H1 (cell line): ENCODE results near the gene YWHAQ. TPM values are rescaled to one million over a fixed set of nuclear protein-coding genes. Genes with fewer than 3 reads are reported as not detected.

Experiments
- CTCF ChIA-PET: fragments of 300-600 bp; sonication (Branson Sonifier 250); formaldehyde crosslinking; loops from one replicate; lab custom pipeline; 2021; ENCODE audit not compliant: partially characterized antibody; lab: Charles Lee
- POLR2A ChIA-PET: fragments of 300-600 bp; sonication (Branson Sonifier 250); formaldehyde crosslinking; loops from one replicate; lab custom pipeline; 2021; ENCODE audit warnings: inconsistent platforms; ENCODE audit not compliant: partially characterized antibody; lab: Charles Lee
- DNase-seq, 2 experiments: peaks; one replicate each; pipeline versions ENCODE4 v3.0.0 to v3.0.0-alpha.2; 2010 to 2022; ENCODE audit warnings: low spot score in 2 of 2, low read depth in 1 of 2, mixed read lengths in 1 of 2
- FAIRE-seq: peaks from 2 replicates; lab custom pipeline; 2011; peaks lifted over from hg19 to GRCh38; lab: Jason Lieb, UNC
- H2AFZ ChIP-seq: 2 replicates; pipeline ENCODE4 v1.8.1; 2012; ENCODE audit warnings: low read length, inconsistent platforms
- H2AK5ac ChIP-seq: 2 replicates; pipeline ENCODE4 v1.6.1; 2013; ENCODE audit warnings: low read depth, low read length
- H2BK120ac ChIP-seq: replicated peaks from 2 replicates; pipeline ENCODE3; 2013; ENCODE audit warnings: low read depth, low read length, inconsistent platforms
- H2BK12ac ChIP-seq: 2 replicates; pipeline ENCODE4 v1.6.1; 2013; ENCODE audit warnings: low read depth, low read length
- H2BK15ac ChIP-seq: 2 replicates; pipeline ENCODE4 v1.6.1; 2013; ENCODE audit warnings: low read length
- H2BK20ac ChIP-seq: 2 replicates; pipeline ENCODE4 v1.6.1; 2013; ENCODE audit warnings: low read length
- H2BK5ac ChIP-seq: 2 replicates; pipeline ENCODE4 v1.6.1; 2013; ENCODE audit warnings: low read depth, low read length
- H3K14ac ChIP-seq: 2 replicates; pipeline ENCODE4 v1.6.1; 2013; ENCODE audit warnings: inconsistent platforms; ENCODE audit not compliant: insufficient read length
- H3K18ac ChIP-seq: 2 replicates; pipeline ENCODE4 v1.6.1; 2013; ENCODE audit warnings: low read length; ENCODE audit errors: extremely low read depth
- H3K23ac ChIP-seq: 2 replicates; pipeline ENCODE4 v1.6.1; 2013; ENCODE audit warnings: inconsistent platforms; ENCODE audit not compliant: insufficient read length
- H3K23me2 ChIP-seq: 2 replicates; pipeline ENCODE4 v1.6.1; 2013; ENCODE audit warnings: low read depth, low read length
- H3K27ac ChIP-seq: 2 replicates; pipeline ENCODE4 v1.6.1; 2011; ENCODE audit warnings: low read depth, low read length, inconsistent platforms
- H3K27me3 ChIP-seq, 4 experiments: replicated peaks in 1 of 4; 1 replicate in 1 of 4; 2 replicates in 3 of 4; pipeline versions ENCODE4 v1.6.1 to v1.8.1; 2011 to 2013; ENCODE audit warnings: low read length in 3 of 4, mild to moderate bottlenecking in 3 of 4, inconsistent platforms in 2 of 4, mixed read lengths in 2 of 4, moderate library complexity in 1 of 4; ENCODE audit not compliant: control insufficient read depth in 3 of 4, insufficient read depth in 3 of 4; ENCODE audit errors: extremely low read depth in 1 of 4
- H3K36me3 ChIP-seq, 4 experiments: 2 replicates each; pipeline versions ENCODE4 v1.6.1 to v1.8.1; 2011 to 2013; ENCODE audit warnings: mild to moderate bottlenecking in 4 of 4, low read length in 3 of 4, moderate library complexity in 2 of 4, control low read depth in 1 of 4, inconsistent platforms in 1 of 4; ENCODE audit not compliant: insufficient read depth in 4 of 4, control insufficient read depth in 2 of 4
- H3K4ac ChIP-seq: replicated peaks from 2 replicates; pipeline ENCODE3; 2013; ENCODE audit warnings: low read length, low read depth, mixed read lengths, inconsistent platforms; ENCODE audit not compliant: insufficient read length
- H3K4me1 ChIP-seq, 4 experiments: replicated peaks in 1 of 4; 1 replicate in 1 of 4; 2 replicates in 3 of 4; pipeline versions ENCODE4 v1.6.1 to v1.8.1; 2011 to 2013; ENCODE audit warnings: low read length in 3 of 4, inconsistent platforms in 2 of 4, mixed read lengths in 1 of 4; ENCODE audit not compliant: insufficient read depth in 4 of 4, control insufficient read depth in 3 of 4
- H3K4me2 ChIP-seq, 2 experiments: 2 replicates each; pipeline versions ENCODE4 v1.6.1 to v1.8.1; 2011 to 2013; ENCODE audit warnings: low read depth in 2 of 2, low read length in 2 of 2, control low read depth in 1 of 2, inconsistent platforms in 1 of 2, mild to moderate bottlenecking in 1 of 2; ENCODE audit not compliant: insufficient read depth in 1 of 2
- H3K4me3 ChIP-seq, 4 experiments: fragments of 200-600, 300-600 bp in 1 of 4; sonication (generic), shearing (Covaris generic), sonication (Bioruptor Twin) in 1 of 4; 2 replicates each; pipeline versions ENCODE4 v1.5.1 to v1.8.1; 2011 to 2016; ENCODE audit warnings: low read length in 4 of 4, low read depth in 3 of 4, control low read depth in 2 of 4, inconsistent platforms in 2 of 4, mild to moderate bottlenecking in 2 of 4, mixed read lengths in 1 of 4, moderate library complexity in 1 of 4; ENCODE audit not compliant: insufficient read depth in 2 of 4; ENCODE audit errors: extremely low read depth in 1 of 4
- H3K56ac ChIP-seq: replicated peaks from 2 replicates; pipeline ENCODE3; 2013; ENCODE audit warnings: low read depth, mild to moderate bottlenecking, mixed read lengths, low read length, inconsistent platforms; ENCODE audit not compliant: insufficient read length
- H3K79me1 ChIP-seq: 2 replicates; pipeline ENCODE4 v1.6.1; 2013; ENCODE audit warnings: low read depth, low read length, control low read depth
- H3K79me2 ChIP-seq, 2 experiments: 2 replicates each; pipeline versions ENCODE4 v1.6.1 to v1.8.1; 2012 to 2013; ENCODE audit warnings: low read length in 2 of 2, mild to moderate bottlenecking in 2 of 2, inconsistent platforms in 1 of 2; ENCODE audit not compliant: insufficient read depth in 2 of 2, control insufficient read depth in 1 of 2
- H3K9ac ChIP-seq, 4 experiments: replicated peaks in 1 of 4; 1 replicate in 1 of 4; 2 replicates in 3 of 4; pipeline versions ENCODE4 v1.6.1 to v1.8.1; 2011 to 2013; ENCODE audit warnings: low read depth in 3 of 4, low read length in 3 of 4, control low read depth in 2 of 4, mild to moderate bottlenecking in 2 of 4, moderate library complexity in 2 of 4, inconsistent platforms in 1 of 4; ENCODE audit errors: extremely low read depth in 1 of 4
- H3K9me3 ChIP-seq, 2 experiments: 2 replicates each; pipeline versions ENCODE4 v1.6.1 to v1.8.1; 2012 to 2013; ENCODE audit warnings: mild to moderate bottlenecking in 2 of 2, moderate library complexity in 2 of 2, control low read depth in 1 of 2, inconsistent platforms in 1 of 2, low read depth in 1 of 2, low read length in 1 of 2, mixed read lengths in 1 of 2; ENCODE audit not compliant: insufficient read depth in 2 of 2
- H4K20me1 ChIP-seq, 2 experiments: replicated peaks in 1 of 2; 2 replicates each; pipeline versions ENCODE3 to v1.8.1; 2011 to 2013; ENCODE audit warnings: inconsistent platforms in 2 of 2, low read length in 2 of 2, mild to moderate bottlenecking in 1 of 2; ENCODE audit not compliant: insufficient read depth in 2 of 2, control insufficient read depth in 1 of 2
- H4K5ac ChIP-seq: 2 replicates; pipeline ENCODE4 v1.6.1; 2013; ENCODE audit warnings: low read length, low read depth, mixed read lengths, inconsistent platforms; ENCODE audit not compliant: insufficient read length
- H4K8ac ChIP-seq: 2 replicates; pipeline ENCODE4 v1.8.0; 2013; ENCODE audit warnings: mild to moderate bottlenecking, moderate library complexity, low read length, inconsistent platforms; ENCODE audit not compliant: insufficient read depth; ENCODE audit errors: extremely low read depth
- H4K91ac ChIP-seq: replicated peaks from 2 replicates; pipeline ENCODE3; 2013; ENCODE audit warnings: low read length, mixed read lengths, inconsistent platforms; ENCODE audit not compliant: insufficient read length
- BRCA1 ChIP-seq: IDR thresholded peaks from 2 replicates; pipeline ENCODE4 v1.6.1; 2012; ENCODE audit warnings: low read depth, low read length, improper control_type of control experiment
- NRF1 ChIP-seq: IDR thresholded peaks from 2 replicates; pipeline ENCODE4 v1.6.1; 2011; ENCODE audit warnings: mild to moderate bottlenecking, low read depth, low read length, improper control_type of control experiment
- PHF8 ChIP-seq: fragments of 200-600 bp; sonication (generic); conservative IDR thresholded peaks from 2 replicates; pipeline ENCODE4 v1.7.1; 2012; ENCODE audit warnings: low read depth, mild to moderate bottlenecking, inconsistent platforms, low read length, moderate library complexity
- RFX5 ChIP-seq: IDR thresholded peaks from 2 replicates; pipeline ENCODE4 v1.6.1; 2011; ENCODE audit warnings: low read depth, low read length, improper control_type of control experiment, borderline replicate concordance
- RXRA ChIP-seq: IDR thresholded peaks from 2 replicates; pipeline ENCODE4 v1.6.1; 2011; ENCODE audit warnings: low read depth, mild to moderate bottlenecking, low read length, moderate library complexity; ENCODE audit not compliant: insufficient read depth
- SP1 ChIP-seq: IDR thresholded peaks from 2 replicates; pipeline ENCODE4 v1.6.1; 2011; ENCODE audit warnings: low read depth, low read length
- TBP ChIP-seq: IDR thresholded peaks from 2 replicates; pipeline ENCODE4 v1.6.1; 2011; ENCODE audit warnings: low read depth, low read length, improper control_type of control experiment
- YY1 ChIP-seq: IDR thresholded peaks from 2 replicates; pipeline ENCODE4 v1.6.1; 2011; ENCODE audit warnings: low read depth, mild to moderate bottlenecking, low read length
- WGBS, 2 experiments: shearing (Covaris generic) in 1 of 2; methylation state at CpG; one replicate each; pipeline versions ENCODE4 v1.1.6 to v1.1.7; 2013 to 2015; ENCODE audit warnings: low lambda C conversion rate in 2 of 2, mixed read lengths in 2 of 2, inconsistent platforms in 1 of 2, low coverage in 1 of 2, missing lambda C conversion rate in 1 of 2; ENCODE audit not compliant: insufficient replicate concordance in 2 of 2, insufficient coverage in 1 of 2, insufficient read length in 1 of 2; ENCODE audit errors: extremely low coverage in 1 of 2, missing lambda C conversion rate in 1 of 2; 5-methylcytosine and 5-hydroxymethylcytosine counted together
- polyA plus RNA-seq, 7 experiments: library from polyadenylated mRNA; depleted of rRNA in 3 of 7; stranded (reverse) in 5 of 7; unstranded in 2 of 7; fragments of >200 nt in 5 of 7; fragments of 200-250 nt in 2 of 7; gene quantifications; 1 replicate in 5 of 7; 2 replicates in 1 of 7; 4 replicates in 1 of 7; pipeline versions ENCODE4 v1.2.1 to v1.2.3, GENCODE V29; 2011 to 2013; ENCODE audit warnings: missing spikeins in 2 of 7, mixed read lengths in 2 of 7
- total RNA-seq: library from RNA; stranded (reverse); fragmentation: NEBNext Ultra II Directional; extraction: Animal tissue kit (Norgen Biotek cat#: 25700); gene quantifications from 2 replicates; pipeline ENCODE4 v1.2.1, GENCODE V29; 2021

YWHAQ gene
- total and polyA plus RNA-seq, 2 of the 8 experiments (the other 6 are each of a cell fraction or from before 2014, with no cell fraction given), result 244 to 480 TPM

DNA sequence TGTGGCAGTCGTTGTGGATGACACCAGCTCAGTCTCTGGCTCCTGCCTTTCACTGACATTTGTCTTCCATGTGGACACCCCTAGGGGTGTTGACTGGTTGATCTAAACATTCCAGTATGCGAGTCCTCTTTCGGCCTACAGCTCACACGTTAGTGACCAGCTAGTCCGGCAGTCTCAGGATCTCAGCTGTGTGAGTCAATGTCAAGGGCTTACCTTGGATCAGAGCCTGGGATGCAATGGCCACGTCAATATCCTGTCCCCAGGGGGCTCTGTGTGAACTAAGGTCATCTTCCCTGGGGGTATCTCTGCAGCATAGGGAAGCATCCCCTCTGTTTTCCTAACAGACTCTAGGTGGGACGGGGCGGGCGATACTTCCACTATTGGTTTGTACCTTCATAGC, 35.1 kb upstream of the YWHAQ start:
- H3K79me2 ChIP-seq, result no peaks in the 10 kb centered on the region
- no peak overlapping the region for H2BK120ac ChIP-seq
- no peak overlapping the region for H2BK5ac ChIP-seq
- TF ChIP-seq YY1 (no peak), TBP (no peak), NRF1 (no peak), PHF8 (no peak), SP1 (no peak), BRCA1 (no peak), RFX5 (no peak), RXRA (no peak)
- no peak overlapping the region for H2BK15ac ChIP-seq
- no peak overlapping the region for H4K5ac ChIP-seq
- no peaks in the 10 kb centered on the region for H3K23me2 ChIP-seq
- 91% methylated on average over 9 of the region's 9 CpGs; no CpG with 5 or more reads in 1 of the 2 experiments for WGBS, 2 experiments
- H3K4me1 ChIP-seq, result no peaks in the 10 kb centered on the region
- no peaks in the 10 kb centered on the region for H4K20me1 ChIP-seq
- no peak overlapping the region for H2AFZ ChIP-seq
- H2AK5ac ChIP-seq, result no peak overlapping the region
- FAIRE-seq, result no peak
- 0 out of 7 replicates have a peak, but pooled peaks cover 0 to 2% (median 0%) of the 10 kb centered on the region in 4 experiments for H3K27me3 ChIP-seq
- H3K36me3 ChIP-seq, result no peaks in the 10 kb centered on the region
- no peak overlapping the region for H3K4me3 ChIP-seq
- no peak overlapping the region for H3K18ac ChIP-seq
- H3K56ac ChIP-seq, result no peak overlapping the region
- no peak overlapping the region for H3K23ac ChIP-seq
- no peak for DNase-seq
- ChIA-PET POLR2A (no interaction called here), CTCF (interaction anchor here (1.1 to 1.7 kb wide), 3 partner anchors 8 to 107 kb away, joined by 3 to 5 read pairs (median 4); no protein-coding TSS in a partner anchor)
- H3K4ac ChIP-seq, result no peak overlapping the region
- H3K79me1 ChIP-seq, result no peaks in the 10 kb centered on the region
- no peaks in the 10 kb centered on the region for H3K9me3 ChIP-seq
- no peak overlapping the region for H2BK20ac ChIP-seq
- H4K8ac ChIP-seq, result no peak overlapping the region
- H4K91ac ChIP-seq, result no peak overlapping the region
- no peak overlapping the region for H3K4me2 ChIP-seq
- no peak overlapping the region for H2BK12ac ChIP-seq
- H3K27ac ChIP-seq, result no peak overlapping the region
- no peak overlapping the region for H3K14ac ChIP-seq
- H3K9ac ChIP-seq, result no peak overlapping the region
